ENCODE results near the gene SPOCK1.

- TF ChIP-seq SIN3A (IDR thresholded peaks at IDR 0.05; ENCODE audit: borderline replicate concordance, insufficient read depth, low read length) (no peak), REST (IDR thresholded peaks at IDR 0.05; ENCODE audit: insufficient read depth in 1 of 2, low read depth in 2 of 2, low read length in 2 of 2) (no peak)
These were observed 83.9 kb downstream of the SPOCK1 start for GRCh38 chr5:137415231-137415681.
